Stimulated activated CD4-positive, alpha-beta T cell treated with anti-CD3 and anti-CD28 coated beads, Interleukin-12 subunit alpha, Interleukin-12 subunit beta, amount 100 ng/mL, for 4 hours (primary cell): ENCODE results near the gene MCM8.

Source experiments
- DNase-seq: peaks from one replicate; pipeline ENCODE4 v3.0.0-alpha.2; 2020

Gene MCM8

GRCh38 chr20:5950271-5951031 is at the start of gene MCM8, which contains the start of gene TRMT6:
TSS of gene MCM8 (plus strand) at chr20:5950652. CDS start at chr20:5952016, 1,364 bp downstream.
TSS of gene TRMT6 (minus strand) at chr20:5950533. CDS start at chr20:5950405, 128 bp downstream.
- DNase-seq = peak; percentile 95

- DNase-seq = no peak
Observed at GRCh38 chr20:5900908-5901307, 49.5 kb upstream of the MCM8 start.

GRCh38 chr20:5908981-5909380 is 41.5 kb upstream of the MCM8 start:
- DNase-seq = no peak

DNA sequence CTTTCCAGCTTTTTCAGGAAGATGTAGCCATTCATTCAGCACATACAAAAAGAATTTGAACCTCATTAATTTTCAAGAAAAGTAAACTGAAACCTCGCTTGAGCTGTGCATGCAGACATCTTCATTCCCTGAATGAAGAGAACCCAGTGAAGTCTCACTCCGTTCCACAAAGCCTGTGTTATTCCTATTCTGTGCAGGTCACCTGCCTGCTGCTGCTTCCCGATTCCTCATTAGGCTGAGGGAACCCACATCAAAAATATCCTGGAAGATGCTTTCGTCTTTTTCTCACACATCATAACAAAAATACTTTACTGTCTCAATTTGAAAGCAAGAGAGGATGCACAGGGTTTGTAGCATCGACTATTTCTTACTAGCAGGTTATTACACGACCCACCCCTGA is 40.3 kb upstream of the MCM8 start:
- DNase-seq = no peak

DNA sequence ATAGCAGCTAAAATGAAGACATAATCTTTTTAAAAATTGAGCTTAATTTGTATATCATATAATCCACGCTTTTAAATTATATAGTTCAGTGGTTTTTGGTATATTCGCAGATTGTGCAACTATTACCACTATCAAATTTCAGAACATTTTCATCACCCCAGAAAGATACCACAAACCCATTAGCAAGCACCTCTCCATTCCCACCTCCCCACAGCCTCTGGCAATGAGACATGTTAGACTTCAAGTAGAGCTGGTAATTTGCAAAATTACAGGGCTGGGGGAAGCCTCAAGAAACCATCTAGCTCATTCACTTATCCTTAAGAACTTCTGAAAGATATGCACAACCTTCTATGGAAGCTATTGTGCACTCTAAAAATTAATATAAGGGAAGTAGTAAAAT is 37.3 kb upstream of the MCM8 start:
- no peak for DNase-seq

- DNase-seq = no peak
Observed at GRCh38 chr20:5914859-5915258, 35.6 kb upstream of the MCM8 start.

DNA sequence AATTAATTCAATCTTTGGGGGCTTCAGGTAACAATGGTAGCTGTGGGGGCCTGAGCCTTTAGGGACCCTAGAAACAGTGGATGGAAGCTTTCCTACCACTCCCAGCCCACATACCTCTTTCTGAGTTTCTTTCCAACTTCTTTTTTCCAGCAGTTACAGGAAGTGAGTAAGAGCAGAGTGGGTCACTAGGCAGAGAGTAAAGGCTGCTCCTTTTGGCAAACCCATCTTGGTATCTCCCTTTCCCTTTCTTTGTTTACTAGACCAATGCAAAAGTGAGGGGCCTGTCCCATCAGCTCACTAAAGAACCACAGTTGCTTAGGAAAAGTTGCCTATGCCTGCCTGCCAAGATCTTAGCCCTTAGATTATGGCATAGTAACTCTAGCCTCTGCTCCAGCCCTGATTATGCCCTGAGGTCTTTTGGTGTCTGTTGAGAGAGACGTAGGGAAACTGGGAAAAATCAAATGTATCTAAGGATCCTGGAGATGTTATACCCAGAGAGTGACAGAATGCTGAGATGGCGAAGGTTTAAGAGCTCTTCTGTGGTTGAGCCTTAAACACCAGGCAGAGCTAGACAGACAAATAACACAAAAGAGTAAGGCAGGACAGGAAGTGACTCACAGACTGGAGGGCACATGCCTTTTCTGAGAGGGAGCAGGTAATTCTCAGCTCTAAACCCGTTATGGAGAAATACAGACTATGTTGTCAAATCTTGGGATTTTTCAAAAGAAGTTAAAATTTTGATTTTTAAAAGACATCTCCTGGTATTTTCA is 31.4 kb upstream of the MCM8 start:
- DNase-seq = no peak

GRCh38 chr20:5919626-5920544 is 30.6 kb upstream of the MCM8 start:
- no peak for DNase-seq

GRCh38 chr20:5920581-5920980 is 29.9 kb upstream of the MCM8 start:
- DNase-seq = no peak

DNA sequence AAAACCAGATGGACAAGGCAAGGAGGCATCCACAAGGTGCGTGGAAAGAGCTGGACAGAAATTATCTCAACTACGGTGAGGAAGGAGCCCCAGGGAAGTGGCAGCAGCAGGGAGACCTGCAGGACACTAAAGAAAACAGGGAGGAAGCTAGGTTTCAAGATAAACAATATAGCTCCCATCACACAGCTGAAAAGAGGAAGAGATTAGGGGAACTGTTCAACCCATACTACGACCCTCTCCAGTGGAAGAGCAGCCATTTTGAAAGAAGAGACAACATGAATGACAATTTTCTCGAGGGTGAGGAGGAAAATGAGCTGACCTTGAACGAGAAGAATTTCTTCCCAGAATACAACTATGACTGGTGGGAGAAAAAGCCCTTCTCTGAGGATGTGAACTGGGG is 27.0 kb upstream of the MCM8 start:
- no peak for DNase-seq

- DNase-seq = no peak
Observed at GRCh38 chr20:5925551-5925950, 24.9 kb upstream of the MCM8 start.

- DNase-seq = no peak
Observed at GRCh38 chr20:5927749-5928462, 22.5 kb upstream of the MCM8 start.

DNA sequence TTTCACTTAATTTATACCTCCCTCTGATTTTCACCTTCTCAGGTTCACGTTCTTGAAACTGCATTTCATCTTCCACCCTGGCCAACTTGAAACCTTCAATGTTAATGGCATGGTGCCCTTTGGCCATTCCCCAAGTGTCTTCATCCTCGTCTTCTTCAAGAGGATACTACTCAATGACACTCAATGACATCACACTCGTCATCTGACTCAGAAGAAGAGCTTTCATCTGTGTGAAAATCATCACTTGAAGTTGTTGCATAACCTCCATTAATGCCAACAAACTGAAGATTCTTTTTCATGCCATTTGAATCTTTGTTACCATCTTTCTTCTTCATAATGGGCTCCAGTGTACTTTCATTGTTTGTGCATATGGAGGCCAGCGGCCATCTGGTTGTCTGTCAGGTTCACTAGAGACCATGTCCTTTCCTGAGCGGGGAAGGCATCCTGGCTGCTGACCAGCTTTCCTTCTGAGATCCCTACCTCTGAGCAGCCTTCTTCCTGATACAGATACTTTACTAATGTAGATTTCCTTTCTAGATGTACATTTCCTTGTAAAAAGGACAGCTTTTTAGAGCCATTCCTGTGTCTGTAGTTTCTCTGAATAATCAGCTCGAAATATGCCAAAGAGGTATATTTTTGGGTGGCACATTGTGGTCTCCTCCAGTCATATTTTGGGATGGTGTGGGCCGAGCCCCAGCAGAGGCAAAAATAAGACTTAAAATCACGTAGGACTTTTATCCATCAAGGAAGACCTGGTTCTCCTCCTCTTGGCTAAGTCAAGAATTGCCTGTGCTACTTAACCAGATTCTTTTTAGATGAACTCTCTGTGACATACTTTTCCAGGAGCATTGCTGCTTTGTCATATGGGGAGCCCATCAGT is 21.4 kb upstream of the MCM8 start:
- DNase-seq = no peak

GRCh38 chr20:5931411-5931810 is 19.0 kb upstream of the MCM8 start:
- DNase-seq = no peak

GRCh38 chr20:5932796-5933195 is 17.7 kb upstream of the MCM8 start:
- no peak for DNase-seq

DNA sequence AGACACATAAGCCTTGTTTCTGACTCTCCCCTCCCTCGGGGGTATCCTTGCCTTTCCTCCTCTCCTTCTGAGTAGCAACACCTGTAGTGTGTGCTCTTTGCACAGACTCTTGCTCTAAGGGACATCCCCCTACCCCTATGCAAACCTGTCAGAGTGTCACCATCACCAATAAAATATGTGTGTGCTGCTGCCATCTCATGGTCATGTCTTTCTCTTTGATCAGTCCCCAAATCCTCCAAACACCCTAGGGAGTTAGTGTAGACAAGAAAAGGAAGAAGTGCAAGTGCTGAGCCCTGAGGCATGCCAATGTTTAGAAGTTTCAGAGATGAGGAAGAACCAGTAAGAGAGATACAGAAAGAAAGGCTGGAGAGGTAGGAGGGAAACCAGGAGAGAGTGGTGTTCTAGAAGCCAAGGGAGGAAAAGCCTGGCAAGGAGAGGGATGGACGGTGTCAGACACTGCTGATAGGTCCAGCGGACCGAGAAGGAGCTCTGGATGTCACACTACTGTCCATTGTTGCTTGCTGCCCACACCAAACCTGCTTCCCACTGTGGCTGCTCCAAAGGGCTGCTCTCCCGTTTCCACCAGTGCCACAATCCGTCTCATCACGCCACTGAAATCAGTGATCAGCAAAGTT is 16.5 kb upstream of the MCM8 start:
- DNase-seq = no peak

DNA sequence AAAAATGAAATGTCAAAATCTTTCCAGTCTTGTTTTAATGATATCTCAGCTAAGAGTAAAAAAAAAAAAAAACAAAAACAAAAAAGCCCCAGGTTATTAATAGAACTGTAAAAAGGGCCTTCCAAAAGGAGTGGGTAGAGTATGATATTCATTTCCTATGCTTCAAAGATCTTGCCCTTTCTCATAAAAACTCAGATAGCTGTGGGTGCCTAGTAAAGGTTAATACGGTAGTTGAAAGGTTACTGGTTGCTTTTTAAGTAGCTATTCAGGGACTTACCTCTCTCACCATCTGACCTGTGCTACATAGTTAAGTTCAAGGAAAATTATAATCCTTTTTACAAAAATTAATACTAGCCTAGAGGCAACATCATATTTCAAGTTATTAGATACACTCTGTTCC is 15.1 kb upstream of the MCM8 start:
- no peak for DNase-seq

GRCh38 chr20:5936238-5936637 is 14.2 kb upstream of the MCM8 start:
- DNase-seq = no peak

- DNase-seq = no peak
Observed at GRCh38 chr20:5938456-5939029, 11.9 kb upstream of the MCM8 start.

GRCh38 chr20:5945963-5946362 is 4.5 kb upstream of the MCM8 start:
- no peak for DNase-seq

GRCh38 chr20:5947276-5947675 is 3.2 kb upstream of the MCM8 start:
- peak; percentile 10 for DNase-seq
